Heart right ventricle (tissue), 16 donors: ENCODE results near the gene SFXN5. TPM values are rescaled to one million over a fixed set of nuclear protein-coding genes. Genes with fewer than 3 reads are reported as not detected.

Experiments
- ATAC-seq, 8 donors: fragments of 200-7000 bp; cut with Tn5 transposase; one replicate each; pipeline ENCODE4 v1.9.1; 2020; ENCODE audit warnings: mild to moderate bottlenecking in 8 of 8, moderate library complexity in 8 of 8, moderate number of reproducible peaks in 1 of 8
- DNase-seq, 2 donors: peaks; one replicate each; pipeline ENCODE4 v3.0.0-alpha.2; 2020
- H3K27ac ChIP-seq, 10 donors: fragments of 200-600 bp; sonication (generic) in 2 of 10; one replicate each; pipeline versions ENCODE4 v1.5.0 to v1.8.0; 2020 to 2022; ENCODE audit warnings: mild to moderate bottlenecking in 3 of 10
- H3K27me3 ChIP-seq, 7 donors: fragments of 200-600 bp; one replicate each; pipeline ENCODE4 v1.8.0; 2021 to 2022; ENCODE audit warnings: mild to moderate bottlenecking in 2 of 7
- H3K36me3 ChIP-seq, 9 donors: fragments of 200-600 bp; sonication (generic) in 1 of 9; one replicate each; pipeline versions ENCODE4 v1.5.0 to v1.8.0; 2020 to 2022; ENCODE audit warnings: mild to moderate bottlenecking in 2 of 9
- H3K4me1 ChIP-seq, 9 donors: fragments of 200-600 bp; sonication (generic) in 1 of 9; one replicate each; pipeline versions ENCODE4 v1.5.0 to v1.8.0; 2020 to 2022; ENCODE audit warnings: mild to moderate bottlenecking in 4 of 9
- H3K4me3 ChIP-seq, 10 donors: fragments of 200-600 bp; sonication (generic) in 2 of 10; one replicate each; pipeline versions ENCODE4 v1.5.0 to v1.8.0; 2020 to 2022; ENCODE audit warnings: mild to moderate bottlenecking in 7 of 10, moderate library complexity in 2 of 10
- H3K9me3 ChIP-seq, 11 donors: fragments of 200-600 bp in 10 of 11; sonication (generic) in 2 of 11; one replicate each; pipeline versions ENCODE4 v1.5.0 to v1.8.0; 2013 to 2022; ENCODE audit warnings: mild to moderate bottlenecking in 2 of 11, control low read depth in 1 of 11, moderate library complexity in 1 of 11
- CTCF ChIP-seq, 9 donors: fragments of 200-600 bp; sonication (generic) in 2 of 9; IDR thresholded peaks; one replicate each; pipeline versions ENCODE4 v1.5.0 to v1.8.0; 2021 to 2022; ENCODE audit warnings: antibody characterized with exemption in 9 of 9, mild to moderate bottlenecking in 5 of 9, moderate library complexity in 1 of 9
- WGBS, 2 donors: extraction: QIAGEN DNeasy Blood & Tissue Kit; methylation state at CpG; one replicate each; pipeline ENCODE4 v1.1.7; 2013; ENCODE audit warnings: inconsistent platforms in 1 of 2; 5-methylcytosine and 5-hydroxymethylcytosine counted together
- intact Hi-C, 10 donors: fragments of 100-400 bp; cut with DNase I; formaldehyde crosslinking; loops; one replicate each; pipeline versions ENCODE4 v1.11.1 to v1.14.2; 2022
- polyA plus RNA-seq, 2 donors: library from polyadenylated mRNA; stranded (reverse); fragments of 200-250 nt; gene quantifications; one replicate each; pipeline ENCODE4 v1.2.3, GENCODE V29; 2013
- total RNA-seq, 10 donors: library from RNA; stranded (reverse); fragmentation: NEBNext Ultra II Directional in 3 of 10; extraction: Animal tissue kit (Norgen Biotek cat#: 25700) in 3 of 10; gene quantifications; one replicate each; pipeline versions ENCODE4 v1.2.1 to v1.2.4, GENCODE V29; 2021 to 2023
- donor health status: Arrhythmogenic right ventricular cardiomyopathy.
- donor health status: ischemic (EF 13 %, LVEDD 7.1; RV severe dilation, severe dysfunction).
- donor health status: healthy with polysubstance abuse.
- donor health status: DM: no; HTN: yes; CAD: no.
- donor health status: DM: no; HTN: no; CAD: no.
- donor health status: ischemic (EF 25% LVEDD 6.9; RV normal size, moderate dysfunction).
- donor health status: ischemic (EF 25% LVEDD 5.7; RV mildly dilated, moderate dysfunction).
- donor health status: healthy.
- donor health status: DM: yes; HTN: yes; CAD: no.
- donor health status: Ischemic cardiomyopathy.
- donor health status: ischemic (EF 35%, LVEDD 5.7; RV mildly dilated, moderate dysfunction).
- donor health status: nonischemic (EF 11% LVEDD 7.7; RV severe dilation, severe dysfunction).
- donor health status: DM: yes; HTN: yes; CAD: no.
- donor health status: PGD.
- donor health status: ischemic (EF 29% LVEDD 5.4; RV normal size, mild dysfunction).
- donor health status: nonischemic (EF 23%, LVEDD 6.1; RV moderate dilation, normal function).

Gene SFXN5
- total and polyA plus RNA-seq, 12 donors: 4.4 to 11.8 (median 9.7) TPM

GRCh38 chr2:72962911-72963310 is 108.6 kb downstream of the SFXN5 start:
- H3K4me3 ChIP-seq: no peak overlapping the region
- WGBS, 2 donors: 88% methylated on average over 7 of the region's 7 CpGs
- intact Hi-C loops: no loop called here

GRCh38 chr2:72961853-72962468 is 109.6 kb downstream of the SFXN5 start:
- DNase-seq (no peak), ATAC-seq (no peak)
- Histone ChIP-seq H3K27ac (no peak overlapping the region), H3K4me1 (no peaks in the 10 kb centered on the region), H3K27me3 (no peaks in the 10 kb centered on the region), H3K36me3 (peaks cover 0 to 38% (median 0%) of the 10 kb centered on the region in 9 donors), H3K9me3 (no peaks in the 10 kb centered on the region), H3K4me3 (no peak overlapping the region)
- 88% methylated on average over 8 of the region's 8 CpGs for WGBS, 2 donors
- intact Hi-C loops: no loop called here
- no peak for TF ChIP-seq CTCF (IDR thresholded peaks at IDR 0.05)

More at GRCh38 chr2:72962911-72963310, 108.6 kb downstream of the SFXN5 start:
- no peak for ATAC-seq
- Histone ChIP-seq H3K36me3 (peaks cover 0 to 34% (median 0%) of the 10 kb centered on the region in 9 donors), H3K9me3 (no peaks in the 10 kb centered on the region), H3K4me1 (no peaks in the 10 kb centered on the region), H3K27me3 (no peaks in the 10 kb centered on the region), H3K27ac (no peak overlapping the region)
- DNase-seq: no peak
- TF ChIP-seq CTCF (IDR thresholded peaks at IDR 0.05): no peak

GRCh38 chr2:72961036-72961720 is 110.3 kb downstream of the SFXN5 start:
- H3K36me3 ChIP-seq: peaks cover 0 to 35% (median 0%) of the 10 kb centered on the region in 9 donors
- no peaks in the 10 kb centered on the region for H3K9me3 ChIP-seq
- ATAC-seq (no peak), DNase-seq (no peak)
- H3K27me3 ChIP-seq: no peaks in the 10 kb centered on the region
- H3K4me3 ChIP-seq: no peak overlapping the region
- peaks cover 0 to 4% (median 0%) of the 10 kb centered on the region in 9 donors for H3K4me1 ChIP-seq
- intact Hi-C loops: no loop called here
- H3K27ac ChIP-seq: no peak overlapping the region
- no peak for TF ChIP-seq CTCF (IDR thresholded peaks at IDR 0.05)
- 93 to 94% methylated on average over 27 of the region's 27 CpGs for WGBS, 2 donors

GRCh38 chr2:72959995-72960981 is 111.2 kb downstream of the SFXN5 start:
- H3K4me3 ChIP-seq: no peak overlapping the region
- H3K9me3 ChIP-seq: no peaks in the 10 kb centered on the region
- DNase-seq (no peak), ATAC-seq (no peak)
- TF ChIP-seq CTCF (IDR thresholded peaks at IDR 0.05): no peak
- no peaks in the 10 kb centered on the region for H3K27me3 ChIP-seq
- H3K27ac ChIP-seq: no peak overlapping the region
- H3K4me1 ChIP-seq: peaks cover 0 to 6% (median 0%) of the 10 kb centered on the region in 9 donors
- WGBS, 2 donors: 95 to 96% methylated on average over 26 of the region's 26 CpGs
- intact Hi-C loops: no loop called here
- peaks cover 0 to 26% (median 0%) of the 10 kb centered on the region in 9 donors for H3K36me3 ChIP-seq
